ENCODE measurements around the gene NINJ2.
A peak's percentile ranks its signal among the peaks of the same experiment; 100 is the strongest.
"Not testable (repeated sequence)": the region's sequence is repeated elsewhere in the genome, so short reads cannot be mapped to it uniquely, and the experiment has no call there.

Gene NINJ2

GRCh38 chr12:638953-639557 lies 24.2 kb downstream of the NINJ2 start:
- DNase-seq (ENCODE audit: extremely low read depth, low read depth), result no peak
- TF ChIP-seq, protein P1, sequence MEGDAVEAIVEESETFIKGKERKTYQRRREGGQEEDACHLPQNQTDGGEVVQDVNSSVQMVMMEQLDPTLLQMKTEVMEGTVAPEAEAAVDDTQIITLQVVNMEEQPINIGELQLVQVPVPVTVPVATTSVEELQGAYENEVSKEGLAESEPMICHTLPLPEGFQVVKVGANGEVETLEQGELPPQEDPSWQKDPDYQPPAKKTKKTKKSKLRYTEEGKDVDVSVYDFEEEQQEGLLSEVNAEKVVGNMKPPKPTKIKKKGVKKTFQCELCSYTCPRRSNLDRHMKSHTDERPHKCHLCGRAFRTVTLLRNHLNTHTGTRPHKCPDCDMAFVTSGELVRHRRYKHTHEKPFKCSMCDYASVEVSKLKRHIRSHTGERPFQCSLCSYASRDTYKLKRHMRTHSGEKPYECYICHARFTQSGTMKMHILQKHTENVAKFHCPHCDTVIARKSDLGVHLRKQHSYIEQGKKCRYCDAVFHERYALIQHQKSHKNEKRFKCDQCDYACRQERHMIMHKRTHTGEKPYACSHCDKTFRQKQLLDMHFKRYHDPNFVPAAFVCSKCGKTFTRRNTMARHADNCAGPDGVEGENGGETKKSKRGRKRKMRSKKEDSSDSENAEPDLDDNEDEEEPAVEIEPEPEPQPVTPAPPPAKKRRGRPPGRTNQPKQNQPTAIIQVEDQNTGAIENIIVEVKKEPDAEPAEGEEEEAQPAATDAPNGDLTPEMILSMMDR (IDR thresholded peaks at IDR 0.05; ENCODE audit: low read depth, low read length), result no peak

GRCh38 chr12:636632-637031 lies 26.6 kb downstream of the NINJ2 start:
- TF ChIP-seq, protein P1 (IDR thresholded peaks at IDR 0.05; ENCODE audit: low read depth, low read length), result no peak
- DNase-seq (ENCODE audit: extremely low read depth, low read depth), result no peak

GRCh38 chr12:633731-634130 lies 29.5 kb downstream of the NINJ2 start:
- no peak for DNase-seq (ENCODE audit: extremely low read depth, low read depth)
- TF ChIP-seq, protein P1 (IDR thresholded peaks at IDR 0.05; ENCODE audit: low read depth, low read length), result no peak

GRCh38 chr12:632102-632696 lies 31.0 kb downstream of the NINJ2 start:
- DNase-seq (ENCODE audit: extremely low read depth, low read depth), result peak; percentile 25
- TF ChIP-seq, protein P1 (IDR thresholded peaks at IDR 0.05; ENCODE audit: low read depth, low read length), result no peak

- no peak for DNase-seq (ENCODE audit: extremely low read depth, low read depth)
- TF ChIP-seq, protein P1 (IDR thresholded peaks at IDR 0.05; ENCODE audit: low read depth, low read length), result no peak
Observed at GRCh38 chr12:630656-631632, 32.3 kb downstream of the NINJ2 start.

GRCh38 chr12:628742-629078 lies 34.5 kb downstream of the NINJ2 start:
- DNase-seq (ENCODE audit: extremely low read depth, low read depth), result not testable (repeated sequence)

- TF ChIP-seq, protein P1 (IDR thresholded peaks at IDR 0.05; ENCODE audit: low read depth, low read length), result no peak
- no peak for DNase-seq (ENCODE audit: extremely low read depth, low read depth)
Observed at GRCh38 chr12:627863-628741, 35.1 kb downstream of the NINJ2 start.

All from AG09319 (cell line).